HepG2 (cell line): ENCODE data around the gene RFX2. TPM values are rescaled to one million over a fixed set of nuclear protein-coding genes. Genes with fewer than 3 reads are reported as not detected.
A peak's percentile ranks its signal among the peaks of the same experiment; 100 is the strongest.

ENCODE experiments used
- EHMT2 ChIP-seq: fragments of 200-600 bp; sonication (generic); IDR thresholded peaks from 2 replicates; pipeline ENCODE4 v1.7.0; 2017; ENCODE audit warnings: antibody characterized with exemption, low read depth, low read length, borderline replicate concordance
- NR1H2 ChIP-seq: sonication (generic); formaldehyde crosslinking; IDR thresholded peaks from 2 replicates; pipeline ENCODE4 v1.8.1; 2022; ENCODE audit warnings: low read depth, missing genetic modification reagents, borderline replicate concordance
- RBAK ChIP-seq: sonication (generic); formaldehyde crosslinking; IDR thresholded peaks from 2 replicates; pipeline ENCODE4 v1.5.1; 2020; ENCODE audit warnings: mild to moderate bottlenecking, missing genetic modification reagents
- RFXAP ChIP-seq: sonication (generic); formaldehyde crosslinking; IDR thresholded peaks from 2 replicates; pipeline ENCODE4 v1.4.0; 2020; ENCODE audit warnings: missing genetic modification reagents, borderline replicate concordance
- SSRP1 ChIP-seq: IDR thresholded peaks from 2 replicates; pipeline ENCODE4 v1.6.1; 2016; ENCODE audit warnings: control low read depth
- TARDBP ChIP-seq: sonication (generic); formaldehyde crosslinking; IDR thresholded peaks from 2 replicates; pipeline ENCODE4 v1.8.0; 2022; ENCODE audit warnings: mild to moderate bottlenecking, missing genetic modification reagents
- ZNF251 ChIP-seq: sonication (generic); formaldehyde crosslinking; IDR thresholded peaks from 2 replicates; pipeline ENCODE4 v1.9.0; 2021; ENCODE audit warnings: mild to moderate bottlenecking, missing genetic modification reagents
- ZNF256 ChIP-seq: sonication (generic); formaldehyde crosslinking; conservative IDR thresholded peaks from 2 replicates; pipeline ENCODE4 v1.4.0; 2020; ENCODE audit warnings: missing genetic modification reagents
- ZNF441 ChIP-seq: sonication (generic); formaldehyde crosslinking; IDR thresholded peaks from 2 replicates; pipeline ENCODE4 v1.7.0; 2021; ENCODE audit warnings: missing genetic modification reagents, borderline replicate concordance
- ZNF709 ChIP-seq: sonication (generic); formaldehyde crosslinking; IDR thresholded peaks from 2 replicates; pipeline ENCODE4 v1.5.0; 2020; ENCODE audit warnings: mild to moderate bottlenecking, missing genetic modification reagents
- ZNF766 ChIP-seq: sonication (generic); formaldehyde crosslinking; IDR thresholded peaks from 2 replicates; pipeline ENCODE4 v1.5.0; 2020; ENCODE audit warnings: missing genetic modification reagents, borderline replicate concordance
- ZNF781 ChIP-seq: sonication (generic); formaldehyde crosslinking; IDR thresholded peaks from 2 replicates; pipeline ENCODE4 v1.5.1; 2020; ENCODE audit warnings: borderline replicate concordance, mild to moderate bottlenecking, missing genetic modification reagents; ENCODE audit errors: not compliant biosample characterization
- ZNF883 ChIP-seq: sonication (generic); formaldehyde crosslinking; IDR thresholded peaks from 2 replicates; pipeline ENCODE4 v1.5.1; 2020; ENCODE audit warnings: mild to moderate bottlenecking, missing genetic modification reagents; ENCODE audit errors: not compliant biosample characterization
- polyA plus RNA-seq, 8 experiments: library from polyadenylated mRNA; depleted of rRNA in 3 of 8; stranded (reverse) in 7 of 8; unstranded in 1 of 8; fragments of >200 nt; fragmentation: Illumina TruSeq in 4 of 8; extraction: Trizol in 4 of 8; gene quantifications; 2 replicates each; pipeline versions ENCODE4 v1.2.1 to v1.2.3, GENCODE V29; 2011 to 2016; ENCODE audit warnings: low read depth in 4 of 8, missing spikeins in 1 of 8, mixed read lengths in 1 of 8; ENCODE audit not compliant: insufficient read depth in 1 of 8
- total RNA-seq, 5 experiments: library from RNA; depleted of rRNA; stranded (reverse); fragments of >200 nt; fragmentation: Illumina TruSeq; extraction: Trizol; gene quantifications; 2 replicates each; pipeline ENCODE4 v1.2.3, GENCODE V29; 2016; ENCODE audit warnings: low read depth in 1 of 5
- TF ChIP-seq, protein P1 (sequence below): sonication (generic); formaldehyde crosslinking; IDR thresholded peaks from 2 replicates; pipeline ENCODE4 v1.8.0; 2022; ENCODE audit warnings: mild to moderate bottlenecking, missing genetic modification reagents, moderate library complexity
- TF ChIP-seq, protein P2 (sequence below): sonication (generic); formaldehyde crosslinking; IDR thresholded peaks from 2 replicates; pipeline ENCODE4 v1.5.1; 2020; ENCODE audit warnings: mild to moderate bottlenecking, moderate library complexity, missing genetic modification reagents
- TF ChIP-seq, protein P3 (sequence below): sonication (generic); formaldehyde crosslinking; IDR thresholded peaks from 2 replicates; pipeline ENCODE4 v1.4.0; 2020; ENCODE audit warnings: missing genetic modification reagents
- TF ChIP-seq, protein P4 (sequence below): sonication (generic); formaldehyde crosslinking; IDR thresholded peaks from 2 replicates; pipeline ENCODE4 v1.8.1; 2023; ENCODE audit warnings: missing genetic modification reagents, mild to moderate bottlenecking, borderline replicate concordance
- TF ChIP-seq, protein P5 (sequence below): sonication (generic); formaldehyde crosslinking; IDR thresholded peaks from 2 replicates; pipeline ENCODE4 v1.4.0; 2020; ENCODE audit warnings: missing genetic modification reagents

RFX2 gene
- total and polyA plus RNA-seq, 2 of the 13 experiments (the other 11 are each of a cell fraction or from before 2014, with no cell fraction given), result 2.8 to 3.3 TPM

DNA sequence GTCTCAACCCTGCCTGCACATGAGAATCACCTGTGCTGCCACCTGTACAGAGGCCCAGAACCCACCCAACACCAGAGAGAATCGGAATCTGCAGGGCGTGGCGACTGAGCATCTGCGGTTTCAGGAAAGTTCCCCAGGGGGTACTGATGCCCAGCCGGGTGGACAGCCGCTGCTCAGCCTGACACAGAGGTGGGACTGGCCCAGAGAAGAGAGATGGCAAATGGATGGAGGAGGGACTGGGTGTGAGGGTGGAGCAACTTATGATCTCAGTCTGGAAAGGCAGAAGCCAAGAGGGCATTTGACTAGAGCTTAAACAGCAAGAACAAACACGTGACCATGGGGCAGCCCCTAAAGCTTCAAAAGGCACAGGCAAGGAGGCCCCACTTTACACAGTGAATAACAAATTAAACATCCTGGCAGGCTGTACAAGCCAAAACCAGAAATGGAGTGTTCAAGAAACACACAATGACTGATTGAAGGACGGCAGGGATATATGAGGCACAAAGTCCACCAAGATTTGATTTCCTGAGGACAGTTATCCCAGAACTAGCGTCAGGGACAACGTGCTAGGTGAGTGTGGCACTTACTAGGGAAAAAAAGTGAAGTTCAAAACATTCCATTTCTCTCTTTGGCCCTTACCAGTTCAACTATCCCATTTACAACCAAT, 135.4 kb downstream of the RFX2 start (continued):
- TF ChIP-seq ZNF441 (CRISPR knock-in tag) (0 out of 2 replicates have a peak, but pooled peaks have one; percentile 47), NR1H2 (CRISPR knock-in tag) (no peak), ZNF781 (CRISPR knock-in tag) (no peak), RBAK (CRISPR knock-in tag) (no peak), ZNF251 (CRISPR knock-in tag) (no peak), ZNF766 (CRISPR knock-in tag) (no peak), EHMT2 (no peak), ZNF883 (CRISPR knock-in tag) (no peak), TARDBP (CRISPR knock-in tag) (0 out of 2 replicates have a peak, but pooled peaks have one; percentile 16), ZNF256 (CRISPR knock-in tag) (no peak), SSRP1 (peak; percentile 21; the same call in 1 of the 2 replicates), ZNF709 (CRISPR knock-in tag) (no peak), RFXAP (CRISPR knock-in tag) (no peak)
- TF ChIP-seq, protein P1, sequence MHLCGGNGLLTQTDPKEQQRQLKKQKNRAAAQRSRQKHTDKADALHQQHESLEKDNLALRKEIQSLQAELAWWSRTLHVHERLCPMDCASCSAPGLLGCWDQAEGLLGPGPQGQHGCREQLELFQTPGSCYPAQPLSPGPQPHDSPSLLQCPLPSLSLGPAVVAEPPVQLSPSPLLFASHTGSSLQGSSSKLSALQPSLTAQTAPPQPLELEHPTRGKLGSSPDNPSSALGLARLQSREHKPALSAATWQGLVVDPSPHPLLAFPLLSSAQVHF (CRISPR knock-in tag), result no peak
- TF ChIP-seq, protein P2, sequence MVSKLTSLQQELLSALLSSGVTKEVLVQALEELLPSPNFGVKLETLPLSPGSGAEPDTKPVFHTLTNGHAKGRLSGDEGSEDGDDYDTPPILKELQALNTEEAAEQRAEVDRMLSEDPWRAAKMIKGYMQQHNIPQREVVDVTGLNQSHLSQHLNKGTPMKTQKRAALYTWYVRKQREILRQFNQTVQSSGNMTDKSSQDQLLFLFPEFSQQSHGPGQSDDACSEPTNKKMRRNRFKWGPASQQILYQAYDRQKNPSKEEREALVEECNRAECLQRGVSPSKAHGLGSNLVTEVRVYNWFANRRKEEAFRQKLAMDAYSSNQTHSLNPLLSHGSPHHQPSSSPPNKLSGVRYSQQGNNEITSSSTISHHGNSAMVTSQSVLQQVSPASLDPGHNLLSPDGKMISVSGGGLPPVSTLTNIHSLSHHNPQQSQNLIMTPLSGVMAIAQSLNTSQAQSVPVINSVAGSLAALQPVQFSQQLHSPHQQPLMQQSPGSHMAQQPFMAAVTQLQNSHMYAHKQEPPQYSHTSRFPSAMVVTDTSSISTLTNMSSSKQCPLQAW (CRISPR knock-in tag), result peak; percentile 80
- TF ChIP-seq, protein P3, sequence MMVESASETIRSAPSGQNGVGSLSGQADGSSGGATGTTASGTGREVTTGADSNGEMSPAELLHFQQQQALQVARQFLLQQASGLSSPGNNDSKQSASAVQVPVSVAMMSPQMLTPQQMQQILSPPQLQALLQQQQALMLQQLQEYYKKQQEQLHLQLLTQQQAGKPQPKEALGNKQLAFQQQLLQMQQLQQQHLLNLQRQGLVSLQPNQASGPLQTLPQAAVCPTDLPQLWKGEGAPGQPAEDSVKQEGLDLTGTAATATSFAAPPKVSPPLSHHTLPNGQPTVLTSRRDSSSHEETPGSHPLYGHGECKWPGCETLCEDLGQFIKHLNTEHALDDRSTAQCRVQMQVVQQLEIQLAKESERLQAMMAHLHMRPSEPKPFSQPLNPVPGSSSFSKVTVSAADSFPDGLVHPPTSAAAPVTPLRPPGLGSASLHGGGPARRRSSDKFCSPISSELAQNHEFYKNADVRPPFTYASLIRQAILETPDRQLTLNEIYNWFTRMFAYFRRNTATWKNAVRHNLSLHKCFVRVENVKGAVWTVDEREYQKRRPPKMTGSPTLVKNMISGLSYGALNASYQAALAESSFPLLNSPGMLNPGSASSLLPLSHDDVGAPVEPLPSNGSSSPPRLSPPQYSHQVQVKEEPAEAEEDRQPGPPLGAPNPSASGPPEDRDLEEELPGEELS (CRISPR knock-in tag), result peak; percentile 81
- TF ChIP-seq, protein P4, sequence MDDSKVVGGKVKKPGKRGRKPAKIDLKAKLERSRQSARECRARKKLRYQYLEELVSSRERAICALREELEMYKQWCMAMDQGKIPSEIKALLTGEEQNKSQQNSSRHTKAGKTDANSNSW (CRISPR knock-in tag), result no peak
- TF ChIP-seq, protein P5, sequence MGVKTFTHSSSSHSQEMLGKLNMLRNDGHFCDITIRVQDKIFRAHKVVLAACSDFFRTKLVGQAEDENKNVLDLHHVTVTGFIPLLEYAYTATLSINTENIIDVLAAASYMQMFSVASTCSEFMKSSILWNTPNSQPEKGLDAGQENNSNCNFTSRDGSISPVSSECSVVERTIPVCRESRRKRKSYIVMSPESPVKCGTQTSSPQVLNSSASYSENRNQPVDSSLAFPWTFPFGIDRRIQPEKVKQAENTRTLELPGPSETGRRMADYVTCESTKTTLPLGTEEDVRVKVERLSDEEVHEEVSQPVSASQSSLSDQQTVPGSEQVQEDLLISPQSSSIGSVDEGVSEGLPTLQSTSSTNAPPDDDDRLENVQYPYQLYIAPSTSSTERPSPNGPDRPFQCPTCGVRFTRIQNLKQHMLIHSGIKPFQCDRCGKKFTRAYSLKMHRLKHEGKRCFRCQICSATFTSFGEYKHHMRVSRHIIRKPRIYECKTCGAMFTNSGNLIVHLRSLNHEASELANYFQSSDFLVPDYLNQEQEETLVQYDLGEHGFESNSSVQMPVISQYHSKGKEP (CRISPR knock-in tag), result no peak
